ENCODE results near the gene RND3.

Gene RND3

DNA sequence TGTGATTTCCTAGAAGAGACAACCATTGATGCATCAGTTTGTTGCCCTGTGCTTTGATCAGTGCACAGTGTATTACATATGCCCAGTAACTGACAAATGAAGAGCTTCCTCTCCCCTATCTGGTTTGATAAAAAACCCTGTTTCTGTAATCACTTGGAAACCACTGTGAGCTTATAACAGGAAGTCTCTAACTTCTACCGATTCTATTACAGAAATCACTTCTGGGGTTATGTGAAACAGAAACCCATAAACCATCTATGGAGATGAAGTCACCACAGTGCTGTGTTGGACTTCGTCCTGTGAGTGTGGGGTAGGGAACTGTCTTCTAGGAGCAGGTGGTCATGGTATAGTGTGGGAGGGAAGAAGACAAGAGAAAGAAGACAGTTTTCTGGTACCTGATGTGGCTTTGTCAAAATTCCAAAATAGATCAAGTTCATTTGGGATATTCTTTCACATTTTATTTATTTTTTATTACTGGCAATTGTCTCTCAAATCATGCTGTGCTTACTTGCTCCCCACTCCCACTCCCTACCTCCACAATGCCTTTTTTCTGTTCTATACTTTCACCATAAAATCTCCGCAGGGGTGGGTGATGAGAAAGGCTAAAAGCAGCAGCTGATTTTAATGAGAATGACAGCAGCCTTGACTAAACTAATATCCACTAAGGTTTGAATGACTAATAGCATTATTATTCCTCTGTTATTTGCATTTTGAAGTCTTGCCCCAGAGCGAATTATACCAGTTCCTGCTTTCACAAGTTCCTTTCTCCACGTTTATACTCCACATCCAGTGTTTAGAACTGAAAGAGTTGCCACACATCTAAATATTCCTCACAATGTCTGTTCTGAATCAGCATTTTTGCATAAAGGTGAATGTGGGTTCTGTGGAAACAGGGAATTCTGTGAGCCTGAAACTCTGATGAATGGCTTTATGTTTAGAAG is 41.7 kb upstream of the RND3 start:
- TF ChIP-seq, protein P1, sequence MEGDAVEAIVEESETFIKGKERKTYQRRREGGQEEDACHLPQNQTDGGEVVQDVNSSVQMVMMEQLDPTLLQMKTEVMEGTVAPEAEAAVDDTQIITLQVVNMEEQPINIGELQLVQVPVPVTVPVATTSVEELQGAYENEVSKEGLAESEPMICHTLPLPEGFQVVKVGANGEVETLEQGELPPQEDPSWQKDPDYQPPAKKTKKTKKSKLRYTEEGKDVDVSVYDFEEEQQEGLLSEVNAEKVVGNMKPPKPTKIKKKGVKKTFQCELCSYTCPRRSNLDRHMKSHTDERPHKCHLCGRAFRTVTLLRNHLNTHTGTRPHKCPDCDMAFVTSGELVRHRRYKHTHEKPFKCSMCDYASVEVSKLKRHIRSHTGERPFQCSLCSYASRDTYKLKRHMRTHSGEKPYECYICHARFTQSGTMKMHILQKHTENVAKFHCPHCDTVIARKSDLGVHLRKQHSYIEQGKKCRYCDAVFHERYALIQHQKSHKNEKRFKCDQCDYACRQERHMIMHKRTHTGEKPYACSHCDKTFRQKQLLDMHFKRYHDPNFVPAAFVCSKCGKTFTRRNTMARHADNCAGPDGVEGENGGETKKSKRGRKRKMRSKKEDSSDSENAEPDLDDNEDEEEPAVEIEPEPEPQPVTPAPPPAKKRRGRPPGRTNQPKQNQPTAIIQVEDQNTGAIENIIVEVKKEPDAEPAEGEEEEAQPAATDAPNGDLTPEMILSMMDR (IDR thresholded peaks at IDR 0.05; ENCODE audit: low read depth, low read length): no peak
- H3K4me3 ChIP-seq (replicated peaks in 1 of 2; ENCODE audit: low read depth in 2 of 2, low read length in 2 of 2): no peak overlapping the region
- peak; percentile 78 to 86 for DNase-seq (ENCODE audit: low read depth in 2 of 2)

DNA sequence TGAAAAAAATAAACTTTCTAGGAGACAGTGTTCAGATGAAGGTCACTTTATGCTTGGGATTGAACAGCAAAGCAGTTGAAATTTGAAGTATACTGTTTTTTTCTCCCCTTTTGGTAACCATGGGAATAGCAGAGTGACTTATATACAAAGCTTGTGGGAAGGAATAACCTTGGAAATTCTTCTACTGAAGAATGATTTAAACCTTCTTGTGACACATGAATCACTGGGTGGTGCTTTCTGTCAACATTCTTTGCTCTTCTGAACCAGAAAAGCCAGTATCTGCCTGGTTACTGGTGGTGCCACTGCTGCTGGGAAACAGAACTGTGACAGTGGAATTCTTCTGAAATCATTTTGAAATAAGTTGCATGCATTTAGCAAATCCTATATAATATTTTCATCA is 39.4 kb upstream of the RND3 start:
- H3K4me3 ChIP-seq (replicated peaks in 1 of 2; ENCODE audit: low read depth in 2 of 2, low read length in 2 of 2): no peak overlapping the region
- TF ChIP-seq, protein P1 (IDR thresholded peaks at IDR 0.05; ENCODE audit: low read depth, low read length): no peak
- DNase-seq (ENCODE audit: low read depth in 2 of 2): peak; percentile 93 to 98

DNA sequence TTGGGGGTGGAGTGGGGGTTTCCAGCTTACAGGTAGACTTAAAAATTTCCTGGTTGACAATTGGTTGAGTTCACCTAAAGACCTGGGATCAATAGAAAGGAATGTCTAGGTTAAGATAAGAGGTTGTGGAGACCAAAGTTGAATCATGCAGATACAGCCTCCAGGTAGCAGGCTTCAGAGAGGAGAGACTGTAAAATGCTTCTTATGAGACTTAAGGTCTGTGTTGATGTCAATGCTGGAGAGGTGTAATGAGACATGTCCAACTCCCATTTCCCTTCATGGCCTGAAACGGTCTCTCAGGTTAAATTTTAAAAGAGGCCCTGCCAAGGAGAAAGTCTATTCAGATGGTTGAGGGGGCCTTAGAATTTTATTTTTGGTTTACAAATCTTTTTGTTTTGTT is 38.5 kb upstream of the RND3 start:
- TF ChIP-seq, protein P1 (IDR thresholded peaks at IDR 0.05; ENCODE audit: low read depth, low read length): no peak
- no peak overlapping the region for H3K4me3 ChIP-seq (replicated peaks in 1 of 2; ENCODE audit: low read depth in 2 of 2, low read length in 2 of 2)
- DNase-seq (ENCODE audit: low read depth in 2 of 2): no peak

DNA sequence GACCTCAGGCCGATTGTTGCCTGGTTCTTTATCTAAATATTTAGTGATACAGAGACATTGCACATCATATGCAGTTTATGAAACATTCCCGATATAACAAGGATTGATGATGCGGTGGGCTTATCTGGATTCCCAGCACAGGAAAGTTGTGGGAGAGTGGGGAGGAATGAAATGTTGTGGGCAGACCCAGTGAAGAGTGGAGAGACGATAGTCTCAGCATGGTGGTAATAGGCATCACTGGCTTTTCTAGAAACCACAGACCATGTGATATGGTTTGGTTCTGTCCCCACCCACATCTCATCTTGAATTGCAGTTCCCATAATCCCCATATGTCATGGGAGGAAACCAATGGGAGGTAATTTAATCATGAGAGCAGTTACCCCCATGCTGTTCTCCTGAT is 34.8 kb upstream of the RND3 start:
- TF ChIP-seq, protein P1 (IDR thresholded peaks at IDR 0.05; ENCODE audit: low read depth, low read length): no peak
- H3K4me3 ChIP-seq (replicated peaks in 1 of 2; ENCODE audit: low read depth in 2 of 2, low read length in 2 of 2): no peak overlapping the region
- no peak for DNase-seq (ENCODE audit: low read depth in 2 of 2)

DNA sequence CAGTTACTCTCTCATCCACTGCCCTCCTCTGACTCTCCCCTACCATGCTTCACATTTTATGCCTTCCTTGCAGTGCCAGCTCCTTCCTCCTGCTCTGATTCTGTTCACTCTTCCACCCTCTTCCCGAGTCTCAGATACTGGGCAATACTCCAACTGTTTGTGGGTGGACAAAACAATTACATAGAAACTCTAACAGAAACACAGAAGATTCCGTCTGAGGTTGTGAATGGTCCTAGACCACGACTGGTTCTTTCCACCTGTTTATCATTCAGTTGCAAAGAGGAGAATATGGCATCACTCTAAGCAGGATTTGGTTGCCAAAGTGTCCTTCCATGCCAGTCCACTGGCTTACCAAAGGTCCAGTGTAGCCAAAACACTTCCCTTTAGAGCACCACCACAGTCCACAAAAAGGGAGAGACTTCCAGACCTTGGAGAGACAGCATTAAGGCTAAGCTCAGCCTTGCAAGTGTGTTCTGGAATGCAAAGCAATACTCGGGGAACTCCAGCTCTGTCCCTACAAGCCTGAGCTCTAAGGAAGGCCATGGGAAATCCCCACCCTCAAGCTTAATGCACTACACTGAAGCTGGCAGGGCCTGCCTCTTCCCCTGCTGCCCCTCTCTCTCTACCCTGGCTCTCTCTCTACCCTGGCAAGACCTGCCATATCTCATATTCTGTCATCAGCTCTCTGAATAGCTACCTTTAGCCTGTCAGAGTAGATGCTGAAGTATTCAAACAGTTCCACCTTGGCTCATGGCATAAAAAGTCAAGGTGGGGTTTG is 33.6 kb upstream of the RND3 start:
- peak; percentile 73 for DNase-seq (ENCODE audit: low read depth in 2 of 2)
- H3K4me3 ChIP-seq (replicated peaks in 1 of 2; ENCODE audit: low read depth in 2 of 2, low read length in 2 of 2): no peak overlapping the region
- TF ChIP-seq, protein P1 (IDR thresholded peaks at IDR 0.05; ENCODE audit: low read depth, low read length): no peak

DNA sequence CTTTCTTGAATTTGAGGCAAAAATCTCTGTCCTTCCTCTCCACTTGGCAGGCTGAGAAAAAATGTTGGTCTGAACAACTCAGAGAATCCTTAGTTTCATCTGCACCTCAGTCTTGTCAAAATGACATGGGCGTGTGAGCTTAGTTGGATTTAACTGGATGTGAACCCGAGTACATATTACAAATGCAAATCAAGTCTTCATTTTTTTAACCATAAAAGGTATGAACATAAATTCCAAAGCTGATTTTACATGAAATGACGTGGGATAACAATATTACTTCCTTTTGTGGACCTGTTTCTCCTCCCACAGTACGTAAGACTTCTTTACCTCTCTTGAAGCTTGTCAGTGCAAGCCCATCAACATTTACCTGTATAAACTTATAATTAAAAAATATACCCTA is 32.6 kb upstream of the RND3 start:
- DNase-seq (ENCODE audit: low read depth in 2 of 2): no peak
- H3K4me3 ChIP-seq (replicated peaks in 1 of 2; ENCODE audit: low read depth in 2 of 2, low read length in 2 of 2): no peak overlapping the region
- TF ChIP-seq, protein P1 (IDR thresholded peaks at IDR 0.05; ENCODE audit: low read depth, low read length): no peak
